Tibial artery (tissue), 4 donors: Measurements from ENCODE around the gene PTPDC1.

ENCODE experiments used
- DNase-seq, 2 donors: peaks; one replicate each; pipeline ENCODE4 v3.0.0-alpha.2; 2019
- H3K27ac ChIP-seq, 2 donors: fragments of 200-600 bp; sonication (generic) in 1 of 2; 1 replicate in 1 of 2; 2 replicates in 1 of 2; pipeline ENCODE4 v1.5.1; 2018 to 2019; ENCODE audit warnings: mild to moderate bottlenecking in 1 of 2
- H3K27me3 ChIP-seq, 2 donors: fragments of 200-600 bp; sonication (generic) in 1 of 2; one replicate each; pipeline versions ENCODE4 v1.5.1 to v1.6.0; 2016 to 2019
- H3K36me3 ChIP-seq, 3 donors: fragments of 200-600 bp; sonication (generic) in 2 of 3; one replicate each; pipeline ENCODE4 v1.5.1; 2016 to 2019; ENCODE audit warnings: mild to moderate bottlenecking in 2 of 3
- H3K4me1 ChIP-seq, 4 donors: fragments of 200-600 bp; sonication (generic) in 2 of 4; 1 replicate in 3 of 4; 2 replicates in 1 of 4; pipeline ENCODE4 v1.5.1; 2016 to 2019
- H3K4me3 ChIP-seq, 2 donors: fragments of 200-600 bp; sonication (generic) in 1 of 2; 1 replicate in 1 of 2; 2 replicates in 1 of 2; pipeline ENCODE4 v1.5.1; 2018 to 2019; ENCODE audit warnings: mild to moderate bottlenecking in 2 of 2
- H3K9me3 ChIP-seq, 3 donors: fragments of 200-600 bp; sonication (generic) in 1 of 3; one replicate each; pipeline ENCODE4 v1.5.1; 2016 to 2019
- intact Hi-C: fragments of 100-400 bp; cut with DNase I; formaldehyde crosslinking; loops from one replicate; pipeline ENCODE4 v1.15.0; 2023; ENCODE audit warnings: low total_unique reads
- TF ChIP-seq, protein P1 (sequence below), 2 experiments: fragments of 200-600 bp in 1 of 2; fragments of 450-650 bp in 1 of 2; IDR thresholded peaks; one replicate each; pipeline ENCODE4 v1.5.1; 2017 to 2019; ENCODE audit warnings: antibody characterized with exemption in 2 of 2, mild to moderate bottlenecking in 1 of 2, moderate library complexity in 1 of 2

Gene PTPDC1

DNA sequence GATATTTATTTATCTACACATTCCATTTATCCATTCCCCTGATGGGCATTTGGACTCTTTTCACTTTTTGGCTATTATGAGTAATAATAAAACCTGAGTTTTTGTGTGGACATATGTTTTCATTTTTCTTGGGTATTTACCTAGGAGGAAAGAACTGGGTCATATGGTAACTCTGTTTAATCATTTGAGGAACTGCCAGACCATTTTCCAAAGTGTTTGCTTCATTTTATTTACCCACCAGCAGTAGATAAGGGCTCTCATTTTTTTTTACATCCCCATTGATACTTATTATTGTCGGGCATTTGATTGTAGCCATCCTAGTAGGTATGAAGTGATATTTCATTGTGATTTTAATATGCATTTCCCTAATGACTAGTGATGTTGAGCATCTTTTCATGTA lies 7.7 kb upstream of the PTPDC1 start:
- Histone ChIP-seq H3K36me3 (peaks cover 7 to 14% (median 12%) of the 10 kb centered on the region in 3 donors), H3K4me1 (peaks cover 0 to 5% (median 0%) of the 10 kb centered on the region in 4 donors), H3K9me3 (no peaks in the 10 kb centered on the region), H3K27me3 (no peaks in the 10 kb centered on the region), H3K27ac (no peak overlapping the region), H3K4me3 (no peak overlapping the region)
- TF ChIP-seq, protein P1, sequence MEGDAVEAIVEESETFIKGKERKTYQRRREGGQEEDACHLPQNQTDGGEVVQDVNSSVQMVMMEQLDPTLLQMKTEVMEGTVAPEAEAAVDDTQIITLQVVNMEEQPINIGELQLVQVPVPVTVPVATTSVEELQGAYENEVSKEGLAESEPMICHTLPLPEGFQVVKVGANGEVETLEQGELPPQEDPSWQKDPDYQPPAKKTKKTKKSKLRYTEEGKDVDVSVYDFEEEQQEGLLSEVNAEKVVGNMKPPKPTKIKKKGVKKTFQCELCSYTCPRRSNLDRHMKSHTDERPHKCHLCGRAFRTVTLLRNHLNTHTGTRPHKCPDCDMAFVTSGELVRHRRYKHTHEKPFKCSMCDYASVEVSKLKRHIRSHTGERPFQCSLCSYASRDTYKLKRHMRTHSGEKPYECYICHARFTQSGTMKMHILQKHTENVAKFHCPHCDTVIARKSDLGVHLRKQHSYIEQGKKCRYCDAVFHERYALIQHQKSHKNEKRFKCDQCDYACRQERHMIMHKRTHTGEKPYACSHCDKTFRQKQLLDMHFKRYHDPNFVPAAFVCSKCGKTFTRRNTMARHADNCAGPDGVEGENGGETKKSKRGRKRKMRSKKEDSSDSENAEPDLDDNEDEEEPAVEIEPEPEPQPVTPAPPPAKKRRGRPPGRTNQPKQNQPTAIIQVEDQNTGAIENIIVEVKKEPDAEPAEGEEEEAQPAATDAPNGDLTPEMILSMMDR (IDR thresholded peaks at IDR 0.05): no peak
- no peak for DNase-seq
- intact Hi-C loops: no loop called here

- Histone ChIP-seq H3K4me3 (no peak overlapping the region), H3K4me1 (peaks cover 0 to 2% (median 0%) of the 10 kb centered on the region in 4 donors), H3K27me3 (no peaks in the 10 kb centered on the region), H3K36me3 (peaks cover 7 to 12% (median 7%) of the 10 kb centered on the region in 3 donors), H3K9me3 (no peaks in the 10 kb centered on the region), H3K27ac (no peak overlapping the region)
- DNase-seq: no peak
- TF ChIP-seq, protein P1 (IDR thresholded peaks at IDR 0.05): no peak
- intact Hi-C loops: no loop called here
These were observed 6.2 kb upstream of the PTPDC1 start for GRCh38 chr9:94078086-94078485.

DNA sequence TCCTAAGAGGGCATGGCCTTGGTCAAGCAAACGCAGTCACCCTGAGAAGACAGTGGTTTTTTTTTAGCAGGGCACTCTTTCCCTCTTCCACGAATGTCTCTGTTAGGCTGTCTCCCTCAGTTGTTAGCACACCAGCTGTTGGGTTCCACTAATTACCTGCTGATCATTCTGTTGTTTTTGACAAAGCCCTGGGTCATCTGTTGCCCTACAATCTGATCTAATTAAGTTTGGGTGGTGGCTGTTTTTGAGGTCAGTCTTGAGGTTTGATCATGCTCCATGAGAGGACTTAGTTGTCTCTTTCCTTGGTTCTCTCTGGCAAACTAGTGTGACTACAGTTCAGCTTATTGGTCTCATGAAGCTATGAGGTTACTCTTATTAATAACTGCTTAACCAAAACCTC lies 5.0 kb upstream of the PTPDC1 start:
- H3K27ac ChIP-seq: no peak overlapping the region
- TF ChIP-seq, protein P1 (IDR thresholded peaks at IDR 0.05): no peak
- intact Hi-C loops: no loop called here
- no peaks in the 10 kb centered on the region for H3K27me3 ChIP-seq
- no peaks in the 10 kb centered on the region for H3K4me1 ChIP-seq
- H3K4me3 ChIP-seq: no peak overlapping the region
- H3K9me3 ChIP-seq: no peaks in the 10 kb centered on the region
- no peak for DNase-seq
- peaks cover 5 to 9% (median 7%) of the 10 kb centered on the region in 3 donors for H3K36me3 ChIP-seq

- no peak for DNase-seq
- TF ChIP-seq, protein P1 (IDR thresholded peaks at IDR 0.05): no peak
- no peak overlapping the region for H3K4me3 ChIP-seq
- H3K27me3 ChIP-seq: no peaks in the 10 kb centered on the region
- no peaks in the 10 kb centered on the region for H3K4me1 ChIP-seq
- H3K36me3 ChIP-seq: peaks cover 0 to 11% (median 5%) of the 10 kb centered on the region in 3 donors
- no peaks in the 10 kb centered on the region for H3K9me3 ChIP-seq
- intact Hi-C loops: no loop called here
- no peak overlapping the region for H3K27ac ChIP-seq
These were observed 4.0 kb upstream of the PTPDC1 start for GRCh38 chr9:94080249-94080648.

- Histone ChIP-seq H3K27me3 (no peaks in the 10 kb centered on the region), H3K9me3 (no peaks in the 10 kb centered on the region), H3K4me3 (no peak overlapping the region), H3K36me3 (peaks cover 0 to 11% (median 5%) of the 10 kb centered on the region in 3 donors), H3K27ac (no peak overlapping the region), H3K4me1 (peaks cover 0 to 3% (median 0%) of the 10 kb centered on the region in 4 donors)
- TF ChIP-seq, protein P1 (IDR thresholded peaks at IDR 0.05): no peak
- no peak for DNase-seq
- intact Hi-C loops: no loop called here
These were observed 2.8 kb upstream of the PTPDC1 start for GRCh38 chr9:94081435-94081834.
